Adipocyte (in vitro differentiated cells): ENCODE data around the gene GJB3.

Source experiments
- DNase-seq: peaks from one replicate; pipeline ENCODE4 v3.0.0-alpha.2; 2015; ENCODE audit warnings: low read depth
- H3K27me3 ChIP-seq: replicated peaks from 2 replicates; pipeline ENCODE4 v1.7.0; 2013; ENCODE audit warnings: mild to moderate bottlenecking, low read length, moderate library complexity; ENCODE audit not compliant: control insufficient read depth, insufficient read depth
- H3K36me3 ChIP-seq: 2 replicates; pipeline ENCODE4 v1.7.0; 2013; ENCODE audit warnings: low read length, mild to moderate bottlenecking, moderate library complexity; ENCODE audit not compliant: control insufficient read depth, insufficient read depth, severe bottlenecking
- H3K4me1 ChIP-seq: 2 replicates; pipeline ENCODE4 v1.7.0; 2013; ENCODE audit warnings: mild to moderate bottlenecking, low read length, moderate library complexity; ENCODE audit not compliant: control insufficient read depth, insufficient read depth
- H3K4me3 ChIP-seq: 2 replicates; pipeline ENCODE4 v1.7.0; 2013; ENCODE audit warnings: mild to moderate bottlenecking, low read length, moderate library complexity
- H3K9ac ChIP-seq: 2 replicates; pipeline ENCODE4 v1.7.0; 2013; ENCODE audit warnings: mild to moderate bottlenecking, low read length, moderate library complexity
- H3K9me3 ChIP-seq: 2 replicates; pipeline ENCODE4 v1.7.0; 2013; ENCODE audit warnings: mild to moderate bottlenecking, low read length, moderate library complexity; ENCODE audit not compliant: control insufficient read depth

Gene GJB3

DNA sequence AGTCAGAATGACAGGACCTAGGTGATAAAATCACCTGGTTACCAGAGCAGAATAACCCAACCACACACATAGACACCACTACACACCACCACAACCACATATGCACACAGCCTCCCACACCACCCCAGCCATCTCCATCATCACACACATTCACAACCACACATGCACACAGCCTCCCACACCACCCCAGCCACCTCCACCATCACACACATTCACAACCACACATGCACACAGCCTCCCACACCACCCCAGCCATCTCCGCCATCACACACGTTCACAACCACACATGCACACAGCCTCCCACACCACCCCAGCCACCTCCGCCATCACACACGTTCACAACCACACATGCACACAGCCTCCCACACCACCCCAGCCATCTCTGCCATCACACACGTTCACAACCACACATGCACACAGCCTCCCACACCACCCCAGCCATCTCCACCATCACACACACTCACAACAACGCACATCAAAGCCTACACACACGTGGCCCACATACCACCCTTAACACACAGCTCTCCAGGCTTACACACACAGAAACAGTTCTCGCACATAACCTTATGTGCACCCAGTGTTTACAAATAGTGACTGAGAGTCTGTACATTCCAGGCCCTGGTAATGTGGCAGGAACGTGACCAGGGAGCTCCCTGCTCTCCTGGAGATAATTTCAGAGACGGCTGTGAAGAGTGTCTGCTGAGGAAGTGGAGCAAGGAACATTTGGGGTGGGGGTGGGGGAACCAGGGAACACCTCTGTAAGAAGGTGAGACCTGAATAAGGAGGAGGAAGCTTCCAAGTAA is 3.3 kb upstream of the GJB3 start:
- DNase-seq, result no peak
- H3K9ac ChIP-seq, result no peak overlapping the region
- peaks cover 67% of the 10 kb centered on the region for H3K27me3 ChIP-seq
- H3K36me3 ChIP-seq, result no peaks in the 10 kb centered on the region
- H3K4me3 ChIP-seq, result no peak overlapping the region
- H3K4me1 ChIP-seq, result peaks cover 6% of the 10 kb centered on the region
- H3K9me3 ChIP-seq, result no peaks in the 10 kb centered on the region

DNA sequence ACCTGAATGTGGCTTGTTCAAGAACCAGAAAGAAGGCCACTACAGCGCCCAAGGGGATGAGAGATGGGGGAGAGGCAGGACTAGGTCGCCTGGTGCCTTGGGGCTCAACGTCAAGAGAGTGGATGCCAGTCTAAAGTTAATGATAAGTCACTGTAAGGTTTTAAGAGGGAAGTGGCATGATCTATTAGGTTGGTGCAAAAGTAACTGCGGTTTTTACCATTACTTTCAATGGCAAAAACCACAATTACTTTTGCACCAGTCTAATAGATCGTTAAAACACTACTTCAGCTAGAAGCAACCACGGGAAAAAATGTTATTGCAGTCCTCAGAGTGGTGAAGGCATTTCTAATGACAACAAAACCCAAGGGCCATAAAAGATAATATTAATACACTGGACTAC is 2.6 kb upstream of the GJB3 start:
- Histone ChIP-seq H3K9ac (no peak overlapping the region), H3K4me3 (no peak overlapping the region), H3K36me3 (no peaks in the 10 kb centered on the region), H3K4me1 (peaks cover 6% of the 10 kb centered on the region), H3K9me3 (no peaks in the 10 kb centered on the region), H3K27me3 (peaks cover 64% of the 10 kb centered on the region)
- DNase-seq, result no peak

DNA sequence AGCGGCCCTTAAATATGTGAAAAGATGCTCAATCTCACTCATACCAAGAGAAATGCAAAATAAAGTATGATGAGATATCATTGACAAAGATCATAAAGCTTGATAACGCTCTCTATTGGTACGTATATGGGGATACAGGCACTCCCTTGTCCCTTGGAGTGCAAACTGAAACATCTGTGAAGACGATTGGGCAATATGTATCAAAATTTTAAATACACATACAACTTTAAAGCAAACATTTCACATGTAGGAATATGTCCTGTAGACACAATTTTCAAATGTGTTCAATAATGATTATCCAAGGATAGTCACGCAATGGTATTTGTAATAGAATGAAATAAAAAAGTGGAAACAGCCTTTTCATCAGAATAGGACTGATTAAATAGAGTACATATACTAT is 2.0 kb upstream of the GJB3 start:
- Histone ChIP-seq H3K27me3 (peaks cover 63% of the 10 kb centered on the region), H3K4me1 (peaks cover 6% of the 10 kb centered on the region), H3K4me3 (no peak overlapping the region), H3K9me3 (no peaks in the 10 kb centered on the region), H3K36me3 (no peaks in the 10 kb centered on the region), H3K9ac (no peak overlapping the region)
- no peak for DNase-seq

DNA sequence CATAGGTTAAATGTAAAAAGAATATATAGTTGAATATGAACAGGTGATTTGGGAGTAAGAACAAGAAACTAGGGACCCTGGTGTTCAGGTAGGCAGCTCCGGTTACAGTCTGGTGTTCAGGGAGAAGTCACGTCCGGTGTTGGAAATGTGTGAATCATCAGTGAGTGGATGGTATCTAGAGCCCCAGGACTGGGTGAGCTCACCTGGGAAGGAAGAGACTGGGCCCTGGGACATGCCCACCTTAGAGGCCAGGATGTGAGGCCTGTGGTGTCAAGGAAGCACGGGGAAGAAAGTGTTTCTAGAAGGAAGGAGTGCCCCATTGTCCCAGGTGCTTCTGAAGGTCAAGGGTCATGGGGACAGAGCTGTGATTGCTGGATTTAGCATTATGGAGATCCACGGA is 1.5 kb upstream of the GJB3 start:
- H3K9me3 ChIP-seq, result no peaks in the 10 kb centered on the region
- no peak for DNase-seq
- H3K27me3 ChIP-seq, result peaks cover 58% of the 10 kb centered on the region
- H3K4me3 ChIP-seq, result no peak overlapping the region
- no peaks in the 10 kb centered on the region for H3K36me3 ChIP-seq
- no peak overlapping the region for H3K9ac ChIP-seq
- peaks cover 6% of the 10 kb centered on the region for H3K4me1 ChIP-seq

DNA sequence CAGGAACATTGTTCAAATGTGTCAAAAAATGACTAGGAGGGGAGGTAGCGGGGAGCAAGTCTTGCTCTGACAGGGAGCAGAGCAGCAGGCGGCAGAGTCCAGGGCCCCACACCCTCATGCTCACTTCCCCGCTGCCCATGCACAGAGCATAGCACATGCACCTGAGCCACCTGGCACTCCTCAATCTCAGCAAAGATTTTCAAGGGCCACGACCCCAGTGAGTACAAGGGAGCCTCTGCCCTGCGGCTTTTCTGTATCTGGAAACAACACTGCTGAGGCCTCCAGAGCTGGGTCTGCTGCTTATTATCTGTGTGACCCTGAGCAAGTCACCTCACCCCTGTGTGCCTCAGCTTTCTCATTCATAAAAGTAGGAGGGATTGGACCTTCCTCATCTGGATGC is 1.1 kb upstream of the GJB3 start:
- peaks cover 57% of the 10 kb centered on the region for H3K27me3 ChIP-seq

DNA sequence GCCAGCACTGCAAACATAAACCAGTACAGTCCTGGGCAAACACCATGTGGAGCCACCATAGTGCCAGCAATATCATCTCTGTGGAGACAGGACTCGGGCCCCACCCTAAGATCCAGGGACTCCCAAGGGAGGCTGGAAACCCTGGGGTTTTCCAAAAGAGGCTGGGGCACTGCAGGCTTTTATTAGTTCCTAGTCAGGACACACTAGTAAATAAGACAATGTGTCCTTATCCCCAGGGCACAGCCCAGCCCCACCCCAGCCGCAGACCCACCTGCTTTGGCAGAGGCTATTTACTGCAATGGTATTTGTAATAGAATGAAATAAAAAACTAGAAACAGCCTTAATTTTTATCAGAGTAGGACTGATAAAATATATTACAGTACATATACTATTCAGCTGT is 486 bp upstream of the GJB3 start:
- Histone ChIP-seq H3K4me1 (peaks cover 6% of the 10 kb centered on the region), H3K36me3 (no peaks in the 10 kb centered on the region), H3K9ac (no peak overlapping the region), H3K9me3 (no peaks in the 10 kb centered on the region), H3K4me3 (no peak overlapping the region), H3K27me3 (peaks cover 57% of the 10 kb centered on the region)
- no peak for DNase-seq

More for the DNA sequence above, 1.1 kb upstream of the GJB3 start:
- Histone ChIP-seq H3K4me1 (peaks cover 6% of the 10 kb centered on the region), H3K36me3 (no peaks in the 10 kb centered on the region), H3K4me3 (no peak overlapping the region), H3K9me3 (no peaks in the 10 kb centered on the region), H3K9ac (no peak overlapping the region)
- no peak for DNase-seq

DNA sequence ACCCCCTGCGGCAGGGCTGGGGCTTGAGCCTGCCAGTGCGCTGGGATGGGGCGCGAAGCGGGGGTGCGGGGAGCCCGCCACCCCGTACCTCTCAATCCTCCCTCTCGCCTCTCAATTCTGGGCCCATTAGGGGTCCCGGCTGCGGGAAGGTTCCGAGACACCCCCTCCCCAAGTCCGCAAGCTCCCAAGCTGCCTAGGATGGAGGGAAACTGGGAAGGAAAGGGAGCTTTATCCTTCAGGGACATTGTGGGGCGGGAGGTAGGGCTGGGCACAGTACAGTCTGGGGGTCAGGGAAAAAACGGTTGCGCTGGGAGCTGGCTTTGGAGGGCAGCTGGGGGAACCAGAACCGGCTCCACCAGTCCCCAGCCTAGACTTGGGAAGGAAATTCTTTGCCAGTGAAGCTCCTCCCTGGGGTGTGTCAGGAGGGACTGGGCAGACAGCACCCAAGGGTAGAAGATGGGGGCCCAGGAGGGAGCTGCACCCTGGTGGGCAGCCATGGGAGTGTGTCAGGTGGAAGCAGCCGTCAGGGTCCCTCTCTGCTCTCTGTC is 904 bp downstream of the GJB3 start:
- H3K9me3 ChIP-seq, result no peaks in the 10 kb centered on the region
- no peak overlapping the region for H3K9ac ChIP-seq
- DNase-seq, result no peak
- H3K36me3 ChIP-seq, result no peaks in the 10 kb centered on the region
- no peak overlapping the region for H3K4me3 ChIP-seq
- H3K27me3 ChIP-seq, result peaks cover 46% of the 10 kb centered on the region
- H3K4me1 ChIP-seq, result peaks cover 6% of the 10 kb centered on the region

DNA sequence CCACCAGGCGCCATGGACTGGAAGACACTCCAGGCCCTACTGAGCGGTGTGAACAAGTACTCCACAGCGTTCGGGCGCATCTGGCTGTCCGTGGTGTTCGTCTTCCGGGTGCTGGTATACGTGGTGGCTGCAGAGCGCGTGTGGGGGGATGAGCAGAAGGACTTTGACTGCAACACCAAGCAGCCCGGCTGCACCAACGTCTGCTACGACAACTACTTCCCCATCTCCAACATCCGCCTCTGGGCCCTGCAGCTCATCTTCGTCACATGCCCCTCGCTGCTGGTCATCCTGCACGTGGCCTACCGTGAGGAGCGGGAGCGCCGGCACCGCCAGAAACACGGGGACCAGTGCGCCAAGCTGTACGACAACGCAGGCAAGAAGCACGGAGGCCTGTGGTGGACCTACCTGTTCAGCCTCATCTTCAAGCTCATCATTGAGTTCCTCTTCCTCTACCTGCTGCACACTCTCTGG is 3.8 kb downstream of the GJB3 start:
- no peaks in the 10 kb centered on the region for H3K36me3 ChIP-seq
- no peak for DNase-seq
- H3K27me3 ChIP-seq, result peaks cover 24% of the 10 kb centered on the region

DNA sequence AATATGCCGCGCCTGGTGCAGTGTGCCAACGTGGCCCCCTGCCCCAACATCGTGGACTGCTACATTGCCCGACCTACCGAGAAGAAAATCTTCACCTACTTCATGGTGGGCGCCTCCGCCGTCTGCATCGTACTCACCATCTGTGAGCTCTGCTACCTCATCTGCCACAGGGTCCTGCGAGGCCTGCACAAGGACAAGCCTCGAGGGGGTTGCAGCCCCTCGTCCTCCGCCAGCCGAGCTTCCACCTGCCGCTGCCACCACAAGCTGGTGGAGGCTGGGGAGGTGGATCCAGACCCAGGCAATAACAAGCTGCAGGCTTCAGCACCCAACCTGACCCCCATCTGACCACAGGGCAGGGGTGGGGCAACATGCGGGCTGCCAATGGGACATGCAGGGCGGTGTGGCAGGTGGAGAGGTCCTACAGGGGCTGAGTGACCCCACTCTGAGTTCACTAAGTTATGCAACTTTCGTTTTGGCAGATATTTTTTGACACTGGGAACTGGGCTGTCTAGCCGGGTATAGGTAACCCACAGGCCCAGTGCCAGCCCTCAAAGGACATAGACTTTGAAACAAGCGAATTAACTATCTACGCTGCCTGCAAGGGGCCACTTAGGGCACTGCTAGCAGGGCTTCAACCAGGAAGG is 4.3 kb downstream of the GJB3 start:
- Histone ChIP-seq H3K4me1 (peaks cover 6% of the 10 kb centered on the region), H3K27me3 (peaks cover 18% of the 10 kb centered on the region), H3K9me3 (peaks cover 4% of the 10 kb centered on the region), H3K4me3 (no peak overlapping the region), H3K9ac (no peak overlapping the region), H3K36me3 (no peaks in the 10 kb centered on the region)
- DNase-seq, result no peak

More for the DNA sequence above, 3.8 kb downstream of the GJB3 start:
- Histone ChIP-seq H3K9me3 (peaks cover 4% of the 10 kb centered on the region), H3K4me3 (no peak overlapping the region), H3K4me1 (peaks cover 6% of the 10 kb centered on the region), H3K9ac (no peak overlapping the region)

DNA sequence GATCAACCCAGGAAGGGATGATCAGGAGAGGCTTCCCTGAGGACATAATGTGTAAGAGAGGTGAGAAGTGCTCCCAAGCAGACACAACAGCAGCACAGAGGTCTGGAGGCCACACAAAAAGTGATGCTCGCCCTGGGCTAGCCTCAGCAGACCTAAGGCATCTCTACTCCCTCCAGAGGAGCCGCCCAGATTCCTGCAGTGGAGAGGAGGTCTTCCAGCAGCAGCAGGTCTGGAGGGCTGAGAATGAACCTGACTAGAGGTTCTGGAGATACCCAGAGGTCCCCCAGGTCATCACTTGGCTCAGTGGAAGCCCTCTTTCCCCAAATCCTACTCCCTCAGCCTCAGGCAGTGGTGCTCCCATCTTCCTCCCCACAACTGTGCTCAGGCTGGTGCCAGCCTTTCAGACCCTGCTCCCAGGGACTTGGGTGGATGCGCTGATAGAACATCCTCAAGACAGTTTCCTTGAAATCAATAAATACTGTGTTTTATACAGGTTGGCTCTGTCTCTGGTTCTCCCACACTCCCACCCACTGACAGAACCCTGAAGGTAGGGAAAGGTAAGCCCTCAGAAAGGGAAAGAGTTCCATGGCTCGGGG is 5.0 kb downstream of the GJB3 start:
- no peak for DNase-seq
- Histone ChIP-seq H3K36me3 (no peaks in the 10 kb centered on the region), H3K27me3 (peaks cover 12% of the 10 kb centered on the region), H3K9ac (no peak overlapping the region), H3K4me1 (peaks cover 4% of the 10 kb centered on the region), H3K4me3 (no peak overlapping the region), H3K9me3 (peaks cover 8% of the 10 kb centered on the region)
